HG03280 (cell line): ENCODE data around the gene ANGPTL3.

Source experiments
- ATAC-seq: cut with Tn5 transposase; IDR thresholded peaks from one replicate; pipeline ENCODE4 v1.9.1; 2021; ENCODE audit warnings: mild to moderate bottlenecking, moderate library complexity; ENCODE audit not compliant: unreplicated experiment

ANGPTL3 gene

DNA sequence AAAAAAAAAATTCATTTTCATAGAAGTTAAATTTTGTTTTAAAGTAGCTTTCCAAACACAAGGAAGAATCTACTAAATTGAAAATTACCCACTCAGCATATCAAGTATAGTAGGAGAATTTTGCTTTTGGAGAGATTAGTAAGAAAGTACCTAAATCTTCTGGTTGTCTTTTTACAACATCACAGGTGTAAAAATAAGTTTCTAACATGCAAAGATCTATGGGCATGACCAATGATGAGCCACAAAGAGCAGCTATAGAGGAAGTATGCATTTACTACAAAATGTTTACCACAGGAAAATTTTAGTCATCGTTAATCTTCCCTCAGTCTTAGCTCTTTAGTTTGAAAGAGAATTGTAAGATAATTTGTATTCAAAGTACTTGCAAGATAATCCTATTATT lies 28.1 kb downstream of the ANGPTL3 start:
- ATAC-seq: no peak

DNA sequence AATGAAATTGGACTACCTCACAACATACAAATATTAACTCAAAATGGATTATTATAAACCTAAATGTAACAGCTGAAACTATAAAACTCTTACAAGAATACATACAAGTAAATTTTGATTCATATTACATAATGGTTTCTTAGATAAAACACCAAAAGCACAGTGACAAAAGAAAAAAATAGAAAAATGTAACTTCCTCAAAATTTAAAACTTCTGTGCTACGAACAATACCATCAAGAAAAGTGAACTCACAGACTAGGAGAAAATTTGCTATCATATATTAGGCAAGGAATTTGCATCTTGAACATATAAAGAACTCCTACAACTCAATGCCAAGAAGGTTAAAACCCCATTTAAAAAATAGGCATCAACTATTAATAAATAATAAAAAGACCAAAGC lies 31.2 kb downstream of the ANGPTL3 start:
- ATAC-seq: no peak

DNA sequence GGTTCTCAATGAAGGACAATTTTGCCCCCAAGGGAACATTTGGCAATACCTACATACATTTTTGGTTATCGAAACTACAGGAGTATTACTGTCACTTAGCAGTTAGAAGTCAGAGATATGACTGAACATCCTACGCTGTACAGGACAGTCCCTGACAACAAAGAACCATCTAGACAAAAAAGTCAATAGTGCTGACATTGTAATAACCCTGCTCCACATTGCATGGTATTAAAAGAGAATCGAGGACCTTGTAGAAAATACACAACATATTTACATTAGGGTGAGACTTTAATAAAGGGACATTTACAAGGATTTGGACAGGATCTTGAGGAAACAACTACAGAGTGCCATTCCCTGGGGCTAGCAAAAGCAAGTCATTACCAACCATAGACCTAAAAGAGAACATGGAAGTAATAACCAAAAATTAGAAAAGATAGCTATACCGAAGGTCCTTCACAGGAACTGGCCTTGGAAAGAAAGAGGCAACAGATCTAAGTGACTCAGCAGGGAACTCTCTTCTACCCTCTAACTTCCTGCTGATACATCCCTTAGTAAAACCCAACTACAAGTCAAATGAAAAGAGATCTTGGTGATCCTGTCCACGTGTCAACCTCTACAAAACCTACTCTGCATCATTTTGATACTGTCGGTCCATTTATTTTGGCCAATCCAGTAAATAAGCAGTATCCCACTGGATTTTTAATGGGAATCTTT lies 40.2 kb downstream of the ANGPTL3 start:
- ATAC-seq: no peak

DNA sequence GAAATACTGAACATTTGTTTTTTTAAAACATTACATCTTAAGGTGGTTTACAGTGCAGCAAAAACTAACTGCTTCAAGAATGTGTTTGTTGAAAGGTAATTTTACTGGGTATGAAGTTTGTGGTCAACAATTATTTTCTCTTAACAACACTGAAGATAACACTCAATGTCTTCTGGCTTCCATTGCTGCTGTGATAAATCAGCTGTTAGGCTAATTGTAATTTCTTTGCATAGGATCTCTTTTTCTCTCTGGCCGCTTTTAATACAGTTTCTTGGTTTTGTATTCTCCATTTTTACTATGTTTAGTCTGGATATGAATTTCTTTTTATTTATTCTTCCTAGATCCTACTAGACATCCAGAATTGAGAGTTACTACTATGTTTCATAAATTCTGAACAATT lies 46.0 kb downstream of the ANGPTL3 start:
- ATAC-seq: no peak

DNA sequence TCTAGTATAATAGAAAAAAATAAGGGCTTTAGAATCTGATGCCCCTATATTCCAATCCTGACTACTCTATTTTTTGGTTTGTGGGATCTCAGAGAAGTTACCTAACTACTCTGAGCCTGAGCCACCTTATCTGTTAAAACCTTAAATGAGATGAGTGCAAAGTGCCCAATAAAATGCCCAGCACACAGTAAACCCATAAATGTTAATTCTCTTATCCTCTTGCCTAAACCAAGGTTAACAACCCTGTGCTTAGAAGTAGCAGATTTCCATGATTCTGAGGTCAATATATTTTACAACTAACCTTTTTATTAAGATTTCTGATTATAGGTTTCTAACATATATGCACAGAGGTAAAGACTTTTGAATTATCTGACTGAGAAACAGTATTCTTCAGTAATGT lies 55.1 kb downstream of the ANGPTL3 start:
- ATAC-seq: no peak

DNA sequence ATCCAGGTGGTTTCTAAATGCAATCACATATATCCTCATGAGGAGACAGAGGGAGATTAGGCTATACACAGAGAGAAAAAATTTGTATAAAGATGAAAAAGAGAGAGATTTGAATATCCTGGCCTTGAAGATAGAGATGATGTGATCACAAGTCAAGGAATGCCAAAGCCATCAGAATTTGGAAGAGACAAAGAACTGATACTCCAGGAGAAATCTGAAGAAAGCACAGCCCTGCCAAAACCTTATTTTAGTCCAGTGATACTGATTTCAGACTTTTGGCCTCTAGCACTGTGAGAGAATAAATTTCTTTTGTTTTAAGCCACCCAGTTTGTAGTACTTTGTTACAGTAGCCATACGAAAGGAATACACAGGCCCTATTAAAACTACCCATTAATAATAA lies 57.4 kb downstream of the ANGPTL3 start:
- no peak for ATAC-seq
